ENCODE results near the gene PTOV1. TPM values are rescaled to one million over a fixed set of nuclear protein-coding genes. Genes with fewer than 3 reads are reported as not detected.

PTOV1 gene
- total and polyA plus RNA-seq, 2 of the 13 experiments (the other 11 are each of a cell fraction or from before 2014, with no cell fraction given): 63.5 to 68.5 TPM

- intact Hi-C loops (cut with micrococcal nuclease; ENCODE audit: unreplicated experiment) (no loop called here), in situ Hi-C loops (cut with HindIII; ENCODE audit: extremely low pct_ligation_motif_present, low pct_unique_long_range_greater_than_20kb) (no loop called here)
- no peak overlapping the region for H2AFZ ChIP-seq (ENCODE audit: low read length)
- no peaks in the 10 kb centered on the region for H4K20me1 ChIP-seq (ENCODE audit: insufficient read depth, low read length)
- H3K4me1 ChIP-seq (ENCODE audit: insufficient read depth, low read length): no peaks in the 10 kb centered on the region
- H3K9me3 ChIP-seq (ENCODE audit: low read length): no peaks in the 10 kb centered on the region
- H3K79me2 ChIP-seq (ENCODE audit: insufficient read depth, low read length): no peaks in the 10 kb centered on the region
- peaks cover 28 to 72% of the 10 kb centered on the region in 2 experiments for H3K36me3 ChIP-seq (replicated peaks in 1 of 2; ENCODE audit: control insufficient read depth in 1 of 2, insufficient read depth in 2 of 2, low read length in 2 of 2)
- 96% methylated on average over 12 of the region's 12 CpGs for WGBS (ENCODE audit: low lambda C conversion rate)
- no peak overlapping the region for H3K27ac ChIP-seq (ENCODE audit: extremely low read length, insufficient read depth, low read length)
- H3K27me3 ChIP-seq (ENCODE audit: control insufficient read depth in 1 of 2, insufficient read depth in 2 of 2, low read length in 2 of 2): no peaks in the 10 kb centered on the region
- H3K4me3 ChIP-seq (replicated peaks in 1 of 3; ENCODE audit: insufficient read depth in 1 of 3, low read depth in 2 of 3, low read length in 3 of 3): no peak overlapping the region
- no peak overlapping the region for H3K9ac ChIP-seq (ENCODE audit: insufficient read depth, low read depth, low read length)
- no peak overlapping the region for H3K4me2 ChIP-seq (ENCODE audit: low read depth, low read length)
- FAIRE-seq: no peak
- ChIA-PET CTCF (ENCODE audit: low intra/inter-chr PET ratio, low total read pairs) (no interaction called here), POLR2A (no interaction called here)
- no TSS peak for BruUV-seq (replicated peaks)
- DNase-seq (ENCODE audit: low spot score): no peak
- no peak; the same call in 2 of the 3 replicates for ATAC-seq
- no peak for TF ChIP-seq PAF1 (CRISPR knock-in tag; IDR thresholded peaks at IDR 0.05)
- TF ChIP-seq MYC (CRISPR knock-in tag; IDR thresholded peaks at IDR 0.05; ENCODE audit: borderline replicate concordance): no peak
- no peak for TF ChIP-seq ATF1 (CRISPR knock-in tag; IDR thresholded peaks at IDR 0.05)
- TF ChIP-seq ERF (CRISPR knock-in tag; IDR thresholded peaks at IDR 0.05): no peak
- TF ChIP-seq TMF1 (CRISPR knock-in tag; IDR thresholded peaks at IDR 0.05; ENCODE audit: low read depth): no peak
- no peak for TF ChIP-seq TFDP1 (CRISPR knock-in tag; IDR thresholded peaks at IDR 0.05; ENCODE audit: borderline replicate concordance)
- no peak for TF ChIP-seq IRF1 (CRISPR knock-in tag; IDR thresholded peaks at IDR 0.05; ENCODE audit: low read depth)
- TF ChIP-seq KMT2A (CRISPR knock-in tag; IDR thresholded peaks at IDR 0.05): no peak
- no peak for TF ChIP-seq ZNF407 (CRISPR knock-in tag; IDR thresholded peaks at IDR 0.05; ENCODE audit: not compliant biosample characterization)
- TF ChIP-seq ESRRA (CRISPR knock-in tag; IDR thresholded peaks at IDR 0.05; ENCODE audit: low read depth): no peak
- TF ChIP-seq TERF1 (CRISPR knock-in tag; IDR thresholded peaks at IDR 0.05): no peak
Measured at GRCh38 chr19:49835562-49835961, 15.4 kb upstream of the PTOV1 start.

Data from HepG2 (cell line).